GM06990 (cell line): ENCODE measurements around the gene SPINDOC.

ENCODE experiments used
- DNase-seq: peaks from one replicate; pipeline ENCODE4 v3.0.0-alpha.2; 2011; ENCODE audit not compliant: insufficient read length; ENCODE audit errors: extremely low read depth
- H3K27me3 ChIP-seq: replicated peaks from 2 replicates; pipeline ENCODE4 v1.6.0; 2011; ENCODE audit warnings: low read length; ENCODE audit not compliant: control insufficient read depth, insufficient read depth
- H3K36me3 ChIP-seq: 2 replicates; pipeline ENCODE4 v1.5.1; 2011; ENCODE audit warnings: low read length; ENCODE audit not compliant: control insufficient read depth, insufficient read depth
- H3K4me3 ChIP-seq: replicated peaks from 2 replicates; pipeline ENCODE4 v1.5.1; 2011; ENCODE audit warnings: low read depth, mild to moderate bottlenecking, control low read depth, low read length
- CTCF ChIP-seq: IDR thresholded peaks from 2 replicates; pipeline ENCODE4 v1.5.1; 2011; ENCODE audit warnings: low read length, control low read depth, mild to moderate bottlenecking, inconsistent platforms; ENCODE audit not compliant: insufficient read depth, poor library complexity, severe bottlenecking

Gene SPINDOC

DNA sequence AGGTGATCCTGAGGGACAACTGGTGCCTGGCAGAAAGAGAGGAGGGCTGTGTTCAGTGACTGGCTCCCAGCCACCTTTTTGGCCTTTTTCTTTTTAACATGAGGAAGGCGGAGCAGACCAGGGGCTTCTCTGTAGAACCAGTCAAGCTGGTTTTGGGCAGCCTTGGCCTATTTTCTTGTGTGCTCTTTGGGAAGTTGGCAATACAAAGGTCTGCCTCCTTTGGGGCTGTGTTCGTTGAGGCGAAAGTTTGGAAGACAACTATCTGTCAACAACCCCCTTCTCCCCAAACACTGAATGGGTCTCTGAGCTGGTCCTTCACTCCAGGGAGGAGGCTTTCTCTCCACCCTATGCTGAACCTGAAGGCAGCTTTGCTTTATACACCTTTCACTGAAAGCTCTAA lies 34.1 kb downstream of the SPINDOC start:
- H3K36me3 ChIP-seq, result peaks cover 12% of the 10 kb centered on the region
- no peak for TF ChIP-seq CTCF
- no peak for DNase-seq
- no peak overlapping the region for H3K4me3 ChIP-seq
- no peaks in the 10 kb centered on the region for H3K27me3 ChIP-seq

GRCh38 chr11:63849691-63850090 lies 36.4 kb downstream of the SPINDOC start:
- no peak overlapping the region for H3K4me3 ChIP-seq
- no peak for TF ChIP-seq CTCF
- H3K36me3 ChIP-seq, result peaks cover 5% of the 10 kb centered on the region
- DNase-seq, result no peak
- H3K27me3 ChIP-seq, result no peaks in the 10 kb centered on the region

GRCh38 chr11:63850920-63851319 lies 37.7 kb downstream of the SPINDOC start:
- H3K4me3 ChIP-seq, result no peak overlapping the region
- peaks cover 3% of the 10 kb centered on the region for H3K36me3 ChIP-seq
- no peak for DNase-seq
- no peaks in the 10 kb centered on the region for H3K27me3 ChIP-seq
- TF ChIP-seq CTCF, result no peak

DNA sequence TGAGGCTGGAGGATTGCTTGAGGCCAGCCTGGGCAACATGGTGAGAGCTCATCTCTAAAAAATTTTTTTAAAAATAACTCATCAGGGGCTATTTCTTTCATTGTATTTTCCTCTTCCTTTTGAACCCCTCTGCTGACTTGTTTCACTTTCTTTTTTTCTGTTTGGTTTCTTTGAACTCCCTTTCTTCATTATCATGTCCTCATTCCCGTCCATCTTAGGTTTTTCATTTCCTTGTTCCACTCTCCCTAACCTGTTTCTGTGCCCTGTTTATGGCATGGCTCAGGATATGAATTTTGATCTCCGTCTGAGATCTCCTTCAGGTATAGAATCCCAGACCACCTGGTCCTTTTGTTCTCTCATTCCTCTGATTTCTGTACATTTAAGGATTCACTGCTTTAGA lies 38.1 kb downstream of the SPINDOC start:
- Histone ChIP-seq H3K27me3 (no peaks in the 10 kb centered on the region), H3K36me3 (peaks cover 3% of the 10 kb centered on the region), H3K4me3 (no peak overlapping the region)
- TF ChIP-seq CTCF, result no peak
- no peak for DNase-seq

DNA sequence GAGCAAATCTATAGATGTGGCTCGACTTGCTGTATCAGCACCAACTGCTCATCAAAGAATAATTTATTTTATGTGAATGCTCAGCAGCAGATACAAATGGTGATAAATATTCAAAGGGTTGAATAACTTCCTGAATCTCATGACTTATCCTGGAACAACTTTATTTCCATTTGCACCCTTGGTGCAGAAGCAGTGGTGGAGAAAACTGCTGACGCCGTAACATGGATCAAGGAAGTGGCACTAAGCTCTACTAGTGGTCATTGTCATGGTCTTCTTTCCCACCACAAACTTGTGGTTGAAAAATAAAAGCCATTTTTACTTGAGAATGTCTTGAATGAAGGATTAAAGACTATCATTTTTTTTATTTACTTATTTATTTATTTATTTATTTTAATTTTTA lies 40.2 kb downstream of the SPINDOC start:
- H3K27me3 ChIP-seq, result no peaks in the 10 kb centered on the region
- no peak for TF ChIP-seq CTCF
- DNase-seq, result no peak
- H3K4me3 ChIP-seq, result no peak overlapping the region
- no peaks in the 10 kb centered on the region; the same call in 1 of the 2 replicates for H3K36me3 ChIP-seq

- Histone ChIP-seq H3K4me3 (no peak overlapping the region), H3K36me3 (peaks cover 1% of the 10 kb centered on the region; the same call in 1 of the 2 replicates), H3K27me3 (no peaks in the 10 kb centered on the region)
- DNase-seq, result no peak
- no peak for TF ChIP-seq CTCF
Observed at GRCh38 chr11:63854696-63855095, 41.4 kb downstream of the SPINDOC start.
